GM18873 (cell line): ENCODE results near the gene TRIM46.
"Not testable (repeated sequence)": the region's sequence is repeated elsewhere in the genome, so short reads cannot be mapped to it uniquely, and the experiment has no call there.

Experiments
- ATAC-seq: cut with Tn5 transposase; IDR thresholded peaks from one replicate; pipeline ENCODE4 v1.9.1; 2021; ENCODE audit warnings: mild to moderate bottlenecking, moderate library complexity, moderate number of reproducible peaks; ENCODE audit not compliant: unreplicated experiment, low FRiP score

TRIM46 gene

DNA sequence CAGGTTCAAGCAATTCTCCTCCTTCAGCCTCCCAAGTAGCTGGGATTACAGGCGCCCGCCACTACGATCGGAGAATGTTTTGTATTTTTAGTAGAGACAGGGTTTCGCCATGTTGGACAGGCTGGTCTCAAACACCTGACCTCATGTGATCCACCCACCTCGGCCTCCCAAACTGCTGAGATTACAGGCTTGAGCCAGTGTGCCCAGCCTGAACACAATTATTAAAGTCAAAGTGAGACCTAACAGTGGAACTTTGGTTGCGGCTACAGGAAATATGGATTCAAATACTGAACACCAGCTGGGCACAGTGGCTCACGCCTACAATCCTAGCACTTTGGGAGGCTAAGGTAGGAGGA lies 51.7 kb downstream of the TRIM46 start:
- ATAC-seq: not testable (repeated sequence)

GRCh38 chr1:155226188-155226909 lies 52.7 kb downstream of the TRIM46 start:
- no peak for ATAC-seq

DNA sequence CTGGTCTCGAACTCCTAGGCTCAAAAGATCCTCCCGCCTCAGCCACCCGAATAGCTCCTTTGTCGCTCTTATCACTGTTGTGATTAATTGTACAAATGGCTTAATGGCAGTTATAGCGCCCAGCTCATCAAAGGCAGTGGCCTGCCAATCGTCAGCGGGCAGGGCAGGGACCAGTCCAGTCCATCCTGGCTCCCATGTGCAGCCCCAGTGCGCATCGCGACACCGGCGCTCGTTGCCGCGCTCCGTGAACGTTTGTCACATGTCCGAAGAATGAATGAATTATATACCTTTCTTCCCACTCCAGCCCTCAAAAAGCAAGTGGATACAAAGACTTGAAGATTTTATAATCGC lies 53.2 kb downstream of the TRIM46 start:
- no peak for ATAC-seq

DNA sequence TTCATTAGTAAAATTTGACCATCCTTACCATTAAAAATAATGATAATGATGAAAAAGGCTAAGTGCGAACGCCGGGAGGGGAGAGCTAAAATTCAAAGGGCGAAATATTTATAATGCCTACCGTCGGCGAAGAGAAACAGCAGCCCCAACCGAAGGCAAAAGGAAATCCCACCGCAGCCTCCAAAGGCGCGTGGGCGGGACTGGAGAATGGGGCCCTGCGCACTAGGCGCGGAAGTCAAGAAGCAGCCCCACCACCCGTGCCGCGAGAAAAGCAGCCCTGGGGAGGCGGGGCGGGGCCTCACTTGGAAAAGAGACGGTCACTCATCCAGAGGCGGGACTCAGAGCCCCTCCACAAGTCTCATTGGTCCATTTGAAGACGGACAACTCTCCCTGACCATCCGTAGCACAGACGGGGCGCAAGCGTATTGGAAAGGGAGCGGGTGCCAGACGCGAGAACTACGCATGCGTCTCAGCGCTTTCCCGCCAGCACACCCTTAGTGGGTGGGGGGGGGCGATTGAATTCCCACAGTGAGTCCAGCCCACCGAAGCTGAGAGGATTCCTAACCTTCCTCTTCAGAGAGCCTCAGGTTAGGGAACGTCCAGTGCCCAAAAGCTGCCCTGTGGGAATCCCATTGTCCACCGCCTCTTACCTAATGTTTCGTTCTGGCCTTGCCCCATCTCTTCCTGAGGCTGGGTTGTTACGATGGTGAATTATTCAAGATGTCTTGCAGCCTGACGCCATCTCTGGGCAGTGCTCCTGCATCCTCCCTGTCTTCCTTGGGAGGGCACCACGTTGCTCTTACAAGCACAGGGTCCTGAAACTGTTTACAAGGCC lies 53.8 kb downstream of the TRIM46 start:
- ATAC-seq: peak; percentile 92

DNA sequence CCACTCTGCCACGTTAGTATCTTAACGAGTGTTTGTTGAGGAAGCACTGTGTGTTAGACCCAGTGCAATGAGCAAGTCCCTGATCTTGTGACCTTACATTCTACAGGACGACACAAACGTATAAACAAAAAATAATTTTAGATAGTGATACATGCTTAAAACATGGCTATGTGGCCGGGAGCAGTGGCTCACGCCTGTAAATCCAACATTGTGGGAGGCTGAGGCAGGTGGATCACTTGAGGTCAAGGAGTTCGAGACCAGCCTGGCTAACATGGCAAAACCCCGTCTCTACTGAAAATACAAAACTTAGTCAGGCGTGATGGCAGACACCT lies 54.4 kb downstream of the TRIM46 start:
- no peak for ATAC-seq

- ATAC-seq: not testable (repeated sequence)
Observed at GRCh38 chr1:155231302-155231701, 57.7 kb downstream of the TRIM46 start.

DNA sequence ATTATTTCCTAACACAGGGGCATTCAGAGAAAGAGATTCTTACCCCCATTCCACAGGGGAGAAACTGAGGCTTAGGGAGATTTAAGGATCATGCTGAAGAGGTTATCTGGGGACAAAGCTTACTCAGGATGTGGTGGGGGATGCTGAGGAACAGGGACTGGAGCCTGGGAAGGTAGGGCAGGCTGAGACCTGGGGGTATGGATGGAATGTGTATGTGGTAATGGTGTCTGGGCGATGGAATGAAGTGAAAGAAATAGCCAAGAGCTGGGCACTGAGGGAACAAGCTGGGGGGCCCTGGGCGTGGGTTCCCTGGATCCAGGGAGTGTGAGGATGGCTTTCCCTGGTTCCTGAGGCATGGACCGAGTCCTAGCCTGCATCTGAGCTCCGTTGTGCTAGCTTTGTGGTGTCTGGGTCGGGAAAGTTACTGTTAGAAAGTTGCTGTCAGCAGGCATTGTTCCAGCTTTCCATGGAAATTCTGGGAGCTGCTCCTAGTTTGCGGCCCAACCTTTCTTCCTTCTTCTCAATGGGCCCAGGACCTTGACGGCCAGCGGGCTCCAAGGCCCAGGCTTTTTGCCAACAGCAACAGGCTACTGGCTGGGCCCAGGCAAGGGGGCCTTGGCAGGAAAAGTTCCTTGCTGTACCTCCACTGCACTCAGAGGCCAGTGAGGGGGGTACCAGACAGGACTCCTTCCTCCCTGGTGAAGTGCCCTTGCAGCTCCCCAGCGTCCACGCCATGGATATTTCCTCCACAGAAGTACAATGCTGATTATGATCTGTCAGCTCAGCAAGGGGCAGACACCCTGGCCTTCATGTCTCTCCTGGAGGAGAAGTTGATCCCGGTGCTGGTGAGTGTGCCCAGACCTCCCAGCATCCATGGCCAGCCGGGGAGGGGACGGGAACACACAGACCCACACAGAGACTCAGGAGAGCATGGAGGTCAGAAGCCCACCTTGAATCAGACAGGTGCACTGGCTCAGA lies 58.6 kb downstream of the TRIM46 start:
- not testable (repeated sequence) for ATAC-seq

DNA sequence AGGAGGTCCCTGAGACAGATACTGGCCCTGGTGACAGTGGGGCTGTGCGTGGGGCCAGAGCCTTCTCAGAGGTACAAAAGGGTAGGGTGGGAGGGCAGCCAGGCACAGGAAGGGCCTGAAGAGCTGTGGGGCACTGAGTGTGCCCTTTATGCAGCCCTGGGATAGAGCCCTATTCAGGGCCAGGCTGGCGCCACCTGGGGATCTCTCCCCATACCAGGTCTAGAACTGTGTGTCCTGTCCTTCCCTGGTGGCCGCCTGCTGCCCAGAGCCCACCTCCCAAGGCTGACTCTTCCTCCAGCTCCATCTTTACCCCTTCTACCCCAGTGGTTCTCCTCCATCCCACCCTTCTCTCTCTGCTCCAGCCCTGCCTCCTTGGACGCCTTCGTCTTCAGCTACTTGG lies 59.9 kb downstream of the TRIM46 start:
- ATAC-seq: not testable (repeated sequence)
